Body of pancreas (tissue), 4 donors: Measurements from ENCODE around the gene SURF1. TPM values are rescaled to one million over a fixed set of nuclear protein-coding genes. Genes with fewer than 3 reads are reported as not detected.

Experiments used
- ATAC-seq: fragments of 150-250 bp; one replicate; pipeline ENCODE4 v1.9.1; 2016
- DNase-seq, 4 donors: peaks; one replicate each; pipeline ENCODE4 v3.0.0-alpha.2; 2019
- H3K27ac ChIP-seq, 4 donors: fragments of 200-600 bp; sonication (generic); 1 replicate in 3 of 4; 2 replicates in 1 of 4; pipeline versions ENCODE4 v1.5.1 to v1.6.1; 2016 to 2019; ENCODE audit warnings: mild to moderate bottlenecking in 1 of 4, mixed read lengths in 1 of 4, moderate library complexity in 1 of 4
- H3K27me3 ChIP-seq, 2 donors: fragments of 200-600 bp; sonication (generic); one replicate each; pipeline ENCODE4 v1.6.0; 2016; ENCODE audit warnings: mild to moderate bottlenecking in 1 of 2
- H3K36me3 ChIP-seq, 2 donors: fragments of 200-600 bp; sonication (generic); replicated peaks in 1 of 2; 2 replicates each; pipeline ENCODE4 v1.5.1; 2016; ENCODE audit warnings: low read depth in 2 of 2; ENCODE audit not compliant: insufficient read depth in 1 of 2
- H3K4me1 ChIP-seq: fragments of 200-600 bp; sonication (generic); one replicate; pipeline ENCODE4 v1.6.0; 2016
- H3K4me3 ChIP-seq, 2 donors: fragments of 200-600 bp; sonication (generic); 1 replicate in 1 of 2; 2 replicates in 1 of 2; pipeline ENCODE4 v1.5.1; 2016 to 2019
- H3K9me3 ChIP-seq, 3 donors: fragments of 200-600 bp; sonication (generic); 1 replicate in 2 of 3; 2 replicates in 1 of 3; pipeline ENCODE4 v1.5.1; 2016
- POLR2A ChIP-seq, 3 donors: fragments of 450-650 bp; IDR thresholded peaks; one replicate each; pipeline ENCODE4 v1.6.1; 2016; ENCODE audit warnings: antibody characterized with exemption in 3 of 3, mild to moderate bottlenecking in 2 of 3
- WGBS, 2 donors: methylation state at CpG; one replicate each; pipeline ENCODE4 v1.1.5; 2017; 5-methylcytosine and 5-hydroxymethylcytosine counted together
- intact Hi-C: fragments of 100-400 bp; cut with DNase I; formaldehyde crosslinking; loops from one replicate; pipeline ENCODE4 v1.15.1; 2023
- small RNA-seq: library from RNA; depleted of rRNA; stranded (forward); fragments of <200 nt; gene quantifications from one replicate; pipeline ENCODE3, GENCODE V24; 2016
- total RNA-seq, 2 donors: library from RNA; depleted of rRNA; stranded (reverse); fragments of >200 nt; gene quantifications; one replicate each; pipeline ENCODE4 v1.1.0, GENCODE V29; 2016
- TF ChIP-seq, protein P1 (sequence below), 7 experiments: fragments of 450-650 bp in 4 of 7; fragments of 200-600 bp in 3 of 7; sonication (generic) in 3 of 7; IDR thresholded peaks; one replicate each; pipeline ENCODE4 v1.5.1; 2016 to 2019; ENCODE audit warnings: antibody characterized with exemption in 7 of 7

The SURF1 gene
- total RNA-seq, 2 donors from 2014 or later: 31.0 to 43.1 TPM

DNA sequence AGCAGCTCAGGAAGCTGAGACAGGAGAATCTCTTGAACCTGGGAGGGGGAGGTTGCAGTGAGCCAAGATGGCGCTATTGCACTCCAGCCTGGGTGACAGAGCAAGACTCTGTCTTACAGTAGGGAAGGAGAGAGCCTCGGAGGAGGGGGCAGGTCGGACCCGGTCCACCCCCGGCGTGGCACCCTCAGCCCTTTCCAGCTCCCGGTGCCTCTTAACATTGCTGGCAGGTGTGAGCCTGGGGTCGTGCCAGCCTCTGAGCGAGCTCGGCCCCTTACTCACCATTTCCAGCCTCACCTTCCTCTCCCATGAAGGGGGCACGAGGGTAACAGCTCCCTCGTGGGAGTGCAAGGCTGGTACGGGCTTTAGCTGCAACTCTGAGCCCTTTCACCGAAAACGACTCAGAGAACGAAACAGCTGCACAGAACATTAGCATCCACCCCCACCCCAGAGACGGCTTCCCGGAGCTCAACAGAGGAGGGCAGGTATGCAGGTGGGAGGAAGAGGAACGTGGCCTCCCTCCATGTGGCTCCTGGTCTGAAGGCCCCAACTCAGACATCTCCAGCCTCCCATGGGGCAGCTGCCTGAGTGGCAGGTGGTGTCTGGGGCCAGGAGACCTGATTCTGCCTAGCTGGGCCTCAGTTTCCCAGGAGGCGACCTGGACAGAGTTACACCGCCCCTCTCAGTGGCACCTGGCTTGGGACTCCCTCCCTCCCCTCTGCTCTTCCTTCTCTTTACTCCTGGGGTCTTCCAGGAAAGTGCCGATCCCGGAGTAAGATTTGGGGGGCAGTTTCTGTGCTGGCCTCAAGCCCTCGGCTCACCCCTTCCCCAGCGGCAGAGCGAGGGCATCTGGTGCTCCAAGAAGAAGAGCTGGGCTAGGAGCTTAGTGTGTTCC is 52.8 kb downstream of the SURF1 start:
- H3K36me3 ChIP-seq: no peaks in the 10 kb centered on the region
- 53 to 72% methylated on average over 3 to 26 of the region's 26 CpGs for WGBS, 2 donors
- no peak for ATAC-seq
- intact Hi-C loops: no loop called here
- no peak for DNase-seq
- H3K4me3 ChIP-seq: no peak overlapping the region
- TF ChIP-seq, protein P1, sequence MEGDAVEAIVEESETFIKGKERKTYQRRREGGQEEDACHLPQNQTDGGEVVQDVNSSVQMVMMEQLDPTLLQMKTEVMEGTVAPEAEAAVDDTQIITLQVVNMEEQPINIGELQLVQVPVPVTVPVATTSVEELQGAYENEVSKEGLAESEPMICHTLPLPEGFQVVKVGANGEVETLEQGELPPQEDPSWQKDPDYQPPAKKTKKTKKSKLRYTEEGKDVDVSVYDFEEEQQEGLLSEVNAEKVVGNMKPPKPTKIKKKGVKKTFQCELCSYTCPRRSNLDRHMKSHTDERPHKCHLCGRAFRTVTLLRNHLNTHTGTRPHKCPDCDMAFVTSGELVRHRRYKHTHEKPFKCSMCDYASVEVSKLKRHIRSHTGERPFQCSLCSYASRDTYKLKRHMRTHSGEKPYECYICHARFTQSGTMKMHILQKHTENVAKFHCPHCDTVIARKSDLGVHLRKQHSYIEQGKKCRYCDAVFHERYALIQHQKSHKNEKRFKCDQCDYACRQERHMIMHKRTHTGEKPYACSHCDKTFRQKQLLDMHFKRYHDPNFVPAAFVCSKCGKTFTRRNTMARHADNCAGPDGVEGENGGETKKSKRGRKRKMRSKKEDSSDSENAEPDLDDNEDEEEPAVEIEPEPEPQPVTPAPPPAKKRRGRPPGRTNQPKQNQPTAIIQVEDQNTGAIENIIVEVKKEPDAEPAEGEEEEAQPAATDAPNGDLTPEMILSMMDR (IDR thresholded peaks at IDR 0.05): no peak
- no peak for TF ChIP-seq POLR2A (IDR thresholded peaks at IDR 0.05)
- H3K27me3 ChIP-seq: no peaks in the 10 kb centered on the region
- H3K9me3 ChIP-seq: no peaks in the 10 kb centered on the region
- no peak overlapping the region for H3K27ac ChIP-seq
- no peaks in the 10 kb centered on the region for H3K4me1 ChIP-seq

Small RNAs within 50 kb of the gene (small RNA-seq; reads per million reads assigned to genes)
- gene RF00019 (not detected), gene SNORD24 (not detected), gene SNORD36A (not detected), gene SNORD36B (not detected), gene SNORD36C (not detected)

Other genes starting within 250 kb of the SURF1 start
- 10 to 100 TPM; 27.8 to 64.6 TPM for gene RALGDS, start 235.2 kb downstream of the SURF1 start, total RNA-seq
- 1 to 10 TPM; 5.4 to 9.2 TPM for gene GBGT1, start 192.6 kb downstream of the SURF1 start, total RNA-seq
- not detected for gene OBP2B, start 147.2 kb downstream of the SURF1 start, total RNA-seq
- 1 to 10 TPM; 3.9 to 9.2 TPM for gene ABO, start 81.3 kb downstream of the SURF1 start, total RNA-seq
- gene SURF6, start 20.3 kb downstream of the SURF1 start, total RNA-seq: 10 to 100 TPM; 20.8 to 37.9 TPM
- gene MED22, start 8.4 kb downstream of the SURF1 start, total RNA-seq: 10 to 100 TPM; 15.8 to 16.3 TPM
- gene RPL7A, start 8.3 kb downstream of the SURF1 start, total RNA-seq: 1,000 to 10,000 TPM; 1,478 to 1,480 TPM
- 10 to 100 TPM; 20.0 to 27.0 TPM for gene SURF2, start 63 bp upstream of the SURF1 start, total RNA-seq
- 100 to 1,000 TPM in 1 of 2 donors, 10 to 100 TPM in 1; 93.9 to 109 TPM for gene SURF4, start 19.6 kb upstream of the SURF1 start, total RNA-seq
- not detected for gene STKLD1, start 19.9 kb upstream of the SURF1 start, total RNA-seq
- 10 to 100 TPM; 15.6 to 21.8 TPM for gene REXO4, start 61.5 kb upstream of the SURF1 start, total RNA-seq
- 1 to 10 TPM; 2.3 to 5.6 TPM for gene ADAMTS13, start 65.9 kb upstream of the SURF1 start, total RNA-seq
- 10 to 100 TPM; 19.2 to 25.4 TPM for gene CACFD1, start 103.5 kb upstream of the SURF1 start, total RNA-seq
- 1 to 10 TPM; 2.6 to 3.0 TPM for gene SLC2A6, start 122.6 kb upstream of the SURF1 start, total RNA-seq
- gene MYMK, start 168.5 kb upstream of the SURF1 start, total RNA-seq: not detected
- 10 to 100 TPM in 1 of 2 donors, 1 to 10 TPM in 1; 4.2 to 21.8 TPM for gene ADAMTSL2, start 178.2 kb upstream of the SURF1 start, total RNA-seq